CD4-positive, CD25-positive, alpha-beta regulatory T cell (primary cell): ENCODE data around the gene RRAD. TPM values are rescaled to one million over a fixed set of nuclear protein-coding genes. Genes with fewer than 3 reads are reported as not detected.
A peak's percentile ranks its signal among the peaks of the same experiment; 100 is the strongest.

ENCODE experiments used
- ATAC-seq, 2 donors: fragments of 150-1000 bp; cut with Tn5 transposase; one replicate each; pipeline ENCODE4 v1.10.0; 2021; ENCODE audit warnings: low read depth in 2 of 2, moderate number of reproducible peaks in 2 of 2, moderate library complexity in 1 of 2
- DNase-seq, 3 donors: peaks; one replicate each; pipeline versions ENCODE4 v3.0.0 to v3.0.0-alpha.2; 2012 to 2022; ENCODE audit warnings: mixed read lengths in 1 of 3
- H3K27ac ChIP-seq: one replicate; pipeline ENCODE4 v1.7.0; 2013; ENCODE audit warnings: mild to moderate bottlenecking, low read length; ENCODE audit not compliant: insufficient read depth, poor library complexity, severe bottlenecking
- H3K27me3 ChIP-seq: one replicate; pipeline ENCODE4 v1.7.0; 2013; ENCODE audit warnings: low read length; ENCODE audit not compliant: control insufficient read depth, insufficient read depth
- H3K36me3 ChIP-seq: one replicate; pipeline ENCODE4 v1.7.0; 2013; ENCODE audit warnings: mild to moderate bottlenecking, low read length, moderate library complexity; ENCODE audit not compliant: control insufficient read depth, insufficient read depth
- H3K4me1 ChIP-seq: 2 replicates; pipeline ENCODE4 v1.7.0; 2013; ENCODE audit warnings: mild to moderate bottlenecking, low read length; ENCODE audit not compliant: insufficient read depth, control insufficient read depth, poor library complexity, severe bottlenecking
- H3K4me3 ChIP-seq: one replicate; pipeline ENCODE4 v1.7.0; 2013; ENCODE audit warnings: low read depth, mild to moderate bottlenecking, low read length, moderate library complexity
- H3K9me3 ChIP-seq, 2 experiments: 1 replicate in 1 of 2; 2 replicates in 1 of 2; pipeline ENCODE4 v1.7.0; 2013; ENCODE audit warnings: low read length in 2 of 2, mild to moderate bottlenecking in 1 of 2, moderate library complexity in 1 of 2; ENCODE audit not compliant: control insufficient read depth in 2 of 2
- H3K27ac Mint-ChIP-seq, 3 donors: one replicate each; pipeline ENCODE4 v1.8.0; 2020 to 2022; ENCODE audit warnings: mild to moderate bottlenecking in 3 of 3, mixed read lengths in 3 of 3, moderate library complexity in 2 of 3
- H3K27me3 Mint-ChIP-seq: one replicate; pipeline ENCODE4 v1.8.0; 2022; ENCODE audit warnings: mild to moderate bottlenecking, mixed read lengths
- H3K36me3 Mint-ChIP-seq: one replicate; pipeline ENCODE4 v1.8.0; 2020; ENCODE audit warnings: mixed read lengths
- H3K4me1 Mint-ChIP-seq, 4 donors: one replicate each; pipeline ENCODE4 v1.8.0; 2020 to 2022; ENCODE audit warnings: mixed read lengths in 4 of 4, mild to moderate bottlenecking in 1 of 4
- H3K4me3 Mint-ChIP-seq, 4 donors: one replicate each; pipeline ENCODE4 v1.8.0; 2020 to 2022; ENCODE audit warnings: mild to moderate bottlenecking in 4 of 4, mixed read lengths in 4 of 4, moderate library complexity in 3 of 4
- H3K9me3 Mint-ChIP-seq, 7 donors: one replicate each; pipeline ENCODE4 v1.8.0; 2020 to 2022; ENCODE audit warnings: mixed read lengths in 7 of 7, mild to moderate bottlenecking in 3 of 7, moderate library complexity in 2 of 7
- polyA plus RNA-seq, 4 donors: library from polyadenylated mRNA; unstranded; fragments of 300-500 nt; fragmentation: Illumina TruSeq; gene quantifications; one replicate each; pipeline ENCODE4 v1.2.3, GENCODE V29; 2021
- total RNA-seq: library from RNA; stranded (reverse); gene quantifications from one replicate; pipeline ENCODE4 v1.2.3, GENCODE V29; 2022

RRAD gene
- total and polyA plus RNA-seq, 5 donors from 2014 or later: 0.35 TPM; not detected in 4

- no peaks in the 10 kb centered on the region for H3K9me3 ChIP-seq
- Mint-ChIP-seq H3K4me1 (peaks cover 0 to 11% (median 3%) of the 10 kb centered on the region in 4 donors), H3K9me3 (no peaks in the 10 kb centered on the region), H3K27ac (no peak overlapping the region), H3K36me3 (no peaks in the 10 kb centered on the region), H3K4me3 (no peak overlapping the region), H3K27me3 (peaks cover 6% of the 10 kb centered on the region)
- no peak for ATAC-seq
- DNase-seq: no peak
- H3K4me3 ChIP-seq: no peak overlapping the region
- no peaks in the 10 kb centered on the region for H3K27me3 ChIP-seq
- no peak overlapping the region for H3K27ac ChIP-seq
- H3K4me1 ChIP-seq: no peaks in the 10 kb centered on the region
- H3K36me3 ChIP-seq: no peaks in the 10 kb centered on the region
Observed at GRCh38 chr16:66910175-66910940, 15.0 kb downstream of the RRAD start.

- H3K36me3 ChIP-seq: no peaks in the 10 kb centered on the region
- peaks cover 6% of the 10 kb centered on the region for H3K27me3 Mint-ChIP-seq
- no peaks in the 10 kb centered on the region for H3K9me3 ChIP-seq
- H3K4me3 Mint-ChIP-seq: no peak overlapping the region
- no peaks in the 10 kb centered on the region for H3K36me3 Mint-ChIP-seq
- peak overlapping the region in 2 of 3 donors; percentile 11 to 32 for H3K27ac Mint-ChIP-seq
- no peak overlapping the region for H3K4me3 ChIP-seq
- no peaks in the 10 kb centered on the region for H3K27me3 ChIP-seq
- peaks cover 0 to 11% (median 3%) of the 10 kb centered on the region in 4 donors for H3K4me1 Mint-ChIP-seq
- H3K9me3 Mint-ChIP-seq: no peaks in the 10 kb centered on the region
- no peak overlapping the region for H3K27ac ChIP-seq
- ATAC-seq (no peak), DNase-seq (no peak)
- H3K4me1 ChIP-seq: no peaks in the 10 kb centered on the region
Observed at GRCh38 chr16:66908762-66909559, 16.4 kb downstream of the RRAD start.

DNA sequence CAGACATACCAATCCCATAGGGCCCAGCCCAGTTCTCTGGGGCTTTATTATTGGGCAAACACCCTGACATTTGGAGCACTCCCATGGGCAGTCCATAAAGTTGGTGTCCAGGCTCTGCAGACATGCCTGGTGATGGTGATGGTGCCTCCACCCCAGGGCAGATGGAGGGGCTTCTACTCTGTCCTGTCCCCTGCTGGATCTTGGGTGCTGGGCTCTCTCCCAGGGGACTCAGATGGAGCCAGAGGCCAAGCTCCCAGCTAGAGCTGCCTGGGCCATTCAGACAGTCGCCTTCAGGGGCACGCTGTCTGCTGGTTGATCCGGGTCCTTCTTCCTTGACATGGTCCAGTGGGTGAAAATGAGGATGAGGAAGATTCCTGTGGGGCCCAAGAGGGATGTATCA is 17.2 kb downstream of the RRAD start:
- H3K4me1 ChIP-seq: no peaks in the 10 kb centered on the region
- Mint-ChIP-seq H3K27me3 (peaks cover 6% of the 10 kb centered on the region), H3K36me3 (no peaks in the 10 kb centered on the region), H3K4me1 (peaks cover 0 to 11% (median 3%) of the 10 kb centered on the region in 4 donors), H3K27ac (peak overlapping the region in 2 of 3 donors; percentile 32 to 55), H3K4me3 (no peak overlapping the region), H3K9me3 (no peaks in the 10 kb centered on the region)
- no peak for ATAC-seq
- no peak overlapping the region for H3K4me3 ChIP-seq
- H3K9me3 ChIP-seq: no peaks in the 10 kb centered on the region
- no peaks in the 10 kb centered on the region for H3K36me3 ChIP-seq
- no peaks in the 10 kb centered on the region for H3K27me3 ChIP-seq
- DNase-seq: no peak
- no peak overlapping the region for H3K27ac ChIP-seq

DNA sequence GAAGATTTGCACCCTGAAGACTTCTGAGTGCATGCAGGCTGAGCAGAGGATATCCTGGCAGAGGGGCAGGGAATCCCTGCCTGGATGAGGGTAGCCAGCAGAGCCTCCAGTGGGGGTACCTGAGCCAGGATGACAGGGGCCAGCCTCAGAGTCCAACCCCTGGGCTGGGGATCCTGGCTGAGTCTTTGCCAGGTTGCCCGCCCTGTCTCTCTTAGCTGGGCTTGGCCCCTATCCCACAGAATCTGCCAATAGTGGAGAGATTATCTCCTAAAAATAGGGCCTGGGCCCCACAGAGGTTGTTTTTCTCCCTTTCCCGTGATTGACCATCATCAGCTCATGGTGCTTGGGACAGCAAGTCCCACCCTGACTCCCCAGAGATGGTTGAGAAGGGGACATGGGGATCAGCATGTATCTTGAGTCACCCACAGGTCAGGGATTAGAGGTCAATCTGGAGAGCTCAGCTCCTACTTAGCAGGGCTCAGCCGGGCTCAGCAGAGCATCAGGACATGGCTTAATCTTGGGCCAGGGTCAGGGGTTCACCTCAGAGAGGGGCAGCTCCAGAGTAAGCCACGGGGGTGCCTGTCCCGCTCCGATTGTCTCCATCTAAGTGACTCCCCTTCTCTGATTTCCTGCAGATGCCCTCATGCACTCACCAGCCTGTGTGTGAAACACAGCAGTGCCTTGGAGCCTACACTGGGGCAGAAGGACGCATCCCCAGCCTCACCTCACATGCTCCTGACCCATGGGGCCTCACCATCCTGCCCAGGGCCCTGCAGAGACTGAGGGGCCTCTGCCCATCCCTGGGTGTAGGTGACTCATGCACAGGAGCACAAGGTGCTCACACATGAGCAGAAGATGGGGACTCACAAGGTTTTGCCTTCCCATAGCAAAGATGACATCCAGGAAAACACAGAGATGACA is 18.2 kb downstream of the RRAD start:
- H3K36me3 Mint-ChIP-seq: no peaks in the 10 kb centered on the region
- DNase-seq: no peak
- Histone ChIP-seq H3K4me1 (no peaks in the 10 kb centered on the region), H3K36me3 (no peaks in the 10 kb centered on the region), H3K4me3 (no peak overlapping the region), H3K27ac (no peak overlapping the region), H3K27me3 (no peaks in the 10 kb centered on the region), H3K9me3 (no peaks in the 10 kb centered on the region)
- no peak for ATAC-seq
- H3K4me1 Mint-ChIP-seq: peaks cover 0 to 11% (median 3%) of the 10 kb centered on the region in 4 donors
- no peak overlapping the region for H3K4me3 Mint-ChIP-seq
- peak overlapping the region in 1 of 3 donors; percentile 58 for H3K27ac Mint-ChIP-seq
- peaks cover 6% of the 10 kb centered on the region for H3K27me3 Mint-ChIP-seq
- no peaks in the 10 kb centered on the region for H3K9me3 Mint-ChIP-seq

DNA sequence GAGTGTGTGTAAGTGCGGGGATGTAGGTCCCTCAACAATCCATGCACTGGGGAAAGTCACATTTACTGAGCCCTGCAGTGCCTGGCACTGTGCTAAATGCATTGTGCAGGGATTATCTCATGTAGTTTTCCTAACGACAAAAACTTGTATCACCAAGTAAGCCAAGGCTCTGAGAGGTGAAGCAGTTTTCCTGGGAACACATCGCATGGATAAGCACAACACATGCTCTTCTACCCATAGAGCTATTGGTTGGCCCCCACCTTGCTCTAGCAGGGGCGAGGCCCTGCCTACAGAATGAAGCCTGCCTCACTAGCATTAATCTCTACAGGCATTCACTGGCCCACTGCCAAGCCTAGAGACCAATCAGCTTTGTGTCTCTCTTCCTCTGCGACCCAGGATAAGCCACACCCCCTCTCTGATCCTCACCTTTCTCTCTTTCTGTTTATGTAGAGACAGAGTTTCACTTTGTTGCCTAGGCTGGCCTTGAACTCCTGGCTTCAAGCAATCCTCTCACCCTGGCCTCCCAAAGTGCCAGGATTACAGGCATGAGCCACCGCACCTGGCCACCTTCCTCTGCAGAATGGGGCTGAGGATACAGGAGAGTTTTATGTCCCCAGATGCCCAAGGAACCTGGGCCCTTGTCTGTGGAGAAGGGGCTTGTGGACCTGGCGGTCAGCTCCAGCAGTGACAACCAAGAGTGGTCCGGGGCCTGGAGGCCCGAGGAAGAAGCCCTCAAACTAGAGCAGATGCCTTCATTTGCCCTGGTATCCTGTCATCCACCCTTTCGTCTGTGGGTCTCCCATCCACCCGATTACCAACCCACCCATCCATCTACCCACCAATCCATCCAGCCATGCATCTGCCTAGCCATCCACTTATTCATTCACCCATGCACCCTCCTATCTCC is 19.4 kb downstream of the RRAD start:
- no peak overlapping the region for H3K4me3 ChIP-seq
- H3K9me3 ChIP-seq: no peaks in the 10 kb centered on the region
- H3K36me3 Mint-ChIP-seq: no peaks in the 10 kb centered on the region
- ATAC-seq (peak in 1 of 2 donors; percentile 17), DNase-seq (peak in 2 of 3 donors; percentile 27 to 80)
- no peak overlapping the region for H3K27ac ChIP-seq
- H3K27me3 Mint-ChIP-seq: peaks cover 6% of the 10 kb centered on the region
- peak overlapping the region in 1 of 4 donors; percentile 24 for H3K4me3 Mint-ChIP-seq
- peaks cover 0 to 11% (median 3%) of the 10 kb centered on the region in 4 donors for H3K4me1 Mint-ChIP-seq
- H3K27me3 ChIP-seq: no peaks in the 10 kb centered on the region
- no peaks in the 10 kb centered on the region for H3K9me3 Mint-ChIP-seq
- H3K27ac Mint-ChIP-seq: peak overlapping the region in 1 of 3 donors; percentile 78
- no peaks in the 10 kb centered on the region for H3K36me3 ChIP-seq
- H3K4me1 ChIP-seq: no peaks in the 10 kb centered on the region

GRCh38 chr16:66904846-66905632 is 20.3 kb downstream of the RRAD start:
- Histone ChIP-seq H3K27me3 (no peaks in the 10 kb centered on the region), H3K4me3 (no peak overlapping the region), H3K9me3 (no peaks in the 10 kb centered on the region), H3K4me1 (no peaks in the 10 kb centered on the region), H3K36me3 (no peaks in the 10 kb centered on the region), H3K27ac (no peak overlapping the region)
- DNase-seq (no peak), ATAC-seq (no peak)
- peaks cover 6% of the 10 kb centered on the region for H3K27me3 Mint-ChIP-seq
- no peaks in the 10 kb centered on the region for H3K9me3 Mint-ChIP-seq
- peaks cover 0 to 11% (median 3%) of the 10 kb centered on the region in 4 donors for H3K4me1 Mint-ChIP-seq
- peak overlapping the region in 1 of 3 donors; percentile 26 for H3K27ac Mint-ChIP-seq
- no peaks in the 10 kb centered on the region for H3K36me3 Mint-ChIP-seq
- no peak overlapping the region for H3K4me3 Mint-ChIP-seq
